Fibroblast of pulmonary artery (primary cell): ENCODE results near the gene TGFB2.

Source experiments
- DNase-seq: peaks from one replicate; pipeline ENCODE4 v3.0.0-alpha.2; 2010; ENCODE audit warnings: low read depth
- H3K4me3 ChIP-seq: replicated peaks from 2 replicates; pipeline ENCODE4 v1.5.1; 2011; ENCODE audit warnings: low read depth, mild to moderate bottlenecking, control low read depth, low read length, moderate library complexity
- CTCF ChIP-seq: IDR thresholded peaks from 2 replicates; pipeline ENCODE4 v1.5.1; 2011; ENCODE audit warnings: mild to moderate bottlenecking, control low read depth, low read length, inconsistent platforms; ENCODE audit errors: missing control alignments

TGFB2 gene

DNA sequence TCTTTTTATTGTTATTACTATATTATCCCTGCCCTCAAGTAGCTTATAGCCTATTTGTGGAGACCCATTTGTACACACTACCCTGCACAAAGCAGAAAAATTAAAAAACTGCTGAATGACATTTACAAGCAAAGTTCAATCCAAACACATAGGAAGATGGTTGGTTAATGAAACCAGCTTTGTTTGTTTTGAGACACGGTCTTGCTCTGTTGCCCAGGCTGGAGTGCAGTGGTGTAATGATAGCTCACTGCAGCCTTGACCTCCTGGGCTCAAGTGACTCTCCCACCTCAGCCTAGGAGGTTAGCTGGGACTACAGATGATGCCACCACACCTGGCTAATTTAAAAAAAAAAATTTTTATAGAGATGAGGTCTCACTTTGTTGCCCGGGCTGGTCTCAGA lies 31.6 kb downstream of the TGFB2 start:
- H3K4me3 ChIP-seq: no peak overlapping the region
- DNase-seq: no peak
- TF ChIP-seq CTCF: no peak

DNA sequence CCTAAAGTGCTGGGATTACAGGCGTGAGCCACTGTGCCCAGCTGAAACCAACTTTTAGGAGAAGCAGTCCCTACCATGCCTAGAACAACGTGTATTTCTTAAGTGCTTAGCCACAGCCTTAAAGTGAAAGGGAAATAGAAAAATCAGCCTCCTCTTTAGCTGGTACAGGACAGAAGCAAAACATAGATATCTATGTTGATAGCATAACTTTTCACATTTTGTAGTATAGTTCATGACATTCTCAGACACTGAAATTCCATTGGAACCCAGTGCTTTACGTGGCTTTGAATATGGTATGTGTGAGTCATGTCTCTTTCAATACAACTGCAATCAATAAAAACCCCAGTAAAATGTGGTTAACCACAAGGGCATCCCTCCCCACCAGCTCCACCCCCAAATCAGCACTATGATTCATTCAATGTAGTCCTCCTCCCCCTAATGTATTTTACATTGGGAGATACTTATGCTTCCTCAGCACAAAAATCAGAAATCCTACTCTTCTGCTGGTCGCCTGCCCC lies 32.1 kb downstream of the TGFB2 start:
- H3K4me3 ChIP-seq: no peak overlapping the region
- no peak for TF ChIP-seq CTCF
- peak; percentile 95 for DNase-seq

DNA sequence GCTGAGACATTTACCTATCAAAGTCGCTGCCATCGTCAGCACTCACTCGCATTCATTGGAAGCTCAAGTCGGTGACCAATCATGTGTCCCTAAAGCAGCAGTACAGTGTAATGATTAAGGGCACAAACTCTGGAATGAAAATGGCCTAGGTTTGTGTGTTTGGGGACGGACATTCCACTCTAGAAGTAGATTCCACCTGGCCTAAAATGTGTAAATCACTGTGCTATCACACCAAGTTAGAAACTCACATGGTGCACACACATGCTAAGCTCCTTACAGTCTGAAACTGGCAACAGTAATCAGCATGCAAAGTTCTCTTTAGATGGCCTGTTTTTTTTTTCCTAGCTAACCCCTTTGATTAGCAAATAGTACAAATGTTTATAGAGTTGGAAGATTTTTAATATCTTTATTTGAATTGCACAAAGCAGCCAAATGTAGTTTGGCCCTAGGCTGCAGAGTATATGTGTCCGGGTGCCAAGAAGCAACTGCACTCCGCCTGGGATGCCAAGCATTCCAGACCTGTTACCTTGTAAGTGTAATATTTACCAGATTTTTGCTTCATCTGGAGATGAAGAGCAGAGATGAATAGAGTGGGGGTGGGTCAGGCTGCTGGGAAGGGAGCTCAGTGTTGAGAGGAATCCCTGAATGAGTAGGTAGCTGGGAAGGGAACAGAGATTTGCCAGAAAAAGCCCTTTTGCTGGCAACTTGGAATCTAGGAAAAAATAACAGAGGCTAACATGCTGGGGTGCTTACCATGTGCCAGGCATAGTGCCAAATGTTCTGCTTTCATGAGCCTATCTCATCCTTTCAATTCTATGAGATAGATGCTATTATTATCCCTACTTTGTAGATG lies 35.2 kb downstream of the TGFB2 start:
- peak; percentile 74 for DNase-seq
- TF ChIP-seq CTCF: no peak
- no peak overlapping the region for H3K4me3 ChIP-seq

DNA sequence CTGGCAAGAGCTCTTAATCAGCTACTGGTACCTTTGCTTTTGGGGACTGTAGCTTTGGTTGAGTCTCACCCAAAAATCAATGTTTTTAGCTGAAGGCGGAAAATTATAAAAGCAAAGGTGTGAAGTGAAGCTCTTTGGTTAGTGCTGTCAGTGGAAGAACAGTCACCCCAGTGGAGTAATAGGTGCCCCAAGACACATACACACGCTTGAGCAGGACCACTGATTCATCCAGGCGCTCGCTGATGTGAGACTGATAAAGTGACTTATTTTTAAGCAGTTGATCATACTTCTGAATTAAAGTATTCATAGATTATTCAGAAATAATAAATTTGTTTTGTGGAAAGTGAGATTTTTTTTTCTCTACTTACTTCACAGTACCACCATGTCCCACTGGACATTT lies 37.1 kb downstream of the TGFB2 start:
- DNase-seq: no peak
- no peak for TF ChIP-seq CTCF
- no peak overlapping the region for H3K4me3 ChIP-seq

- no peak overlapping the region for H3K4me3 ChIP-seq
- DNase-seq: no peak
- TF ChIP-seq CTCF: no peak
Measured at GRCh38 chr1:218383051-218383450, 37.9 kb downstream of the TGFB2 start.

DNA sequence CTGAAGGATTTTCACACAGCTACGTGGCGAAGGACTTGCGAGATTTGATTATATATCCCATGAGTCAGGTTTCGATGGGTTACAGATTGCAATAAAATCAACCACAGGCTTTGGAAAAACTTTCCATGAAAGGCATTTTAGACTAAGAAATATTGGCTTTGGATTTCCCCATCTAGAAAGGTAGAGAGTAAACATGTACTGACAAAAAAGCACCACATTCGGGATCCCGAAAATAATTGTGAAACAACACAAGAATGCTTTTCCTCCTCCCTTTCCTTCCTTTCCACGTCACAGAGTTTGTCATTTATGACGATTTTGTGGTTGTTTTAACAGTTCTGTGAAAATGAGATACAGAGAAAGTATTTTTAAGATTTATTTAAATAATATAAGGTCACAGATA lies 38.5 kb downstream of the TGFB2 start:
- peak; percentile 82 for DNase-seq
- H3K4me3 ChIP-seq: no peak overlapping the region
- no peak for TF ChIP-seq CTCF

GRCh38 chr1:218384581-218384993 lies 39.5 kb downstream of the TGFB2 start:
- no peak for TF ChIP-seq CTCF
- peak; percentile 48 for DNase-seq

More at GRCh38 chr1:218384581-218384993, 39.5 kb downstream of the TGFB2 start:
- no peak overlapping the region for H3K4me3 ChIP-seq
